GM23338 (cell line): ENCODE measurements around the gene TMEM190. TPM values are rescaled to one million over a fixed set of nuclear protein-coding genes. Genes with fewer than 3 reads are reported as not detected.
"Not testable (repeated sequence)": the region's sequence is repeated elsewhere in the genome, so short reads cannot be mapped to it uniquely, and the experiment has no call there.

Source experiments
- ATAC-seq: fragments of 200-7000 bp; cut with Tn5 transposase; 3 replicates; pipeline ENCODE4 v1.9.1; 2020
- DNase-seq: peaks from one replicate; pipeline ENCODE4 v3.0.0-alpha.2; 2015; ENCODE audit warnings: low spot score
- H2AFZ ChIP-seq: fragments of 200-600 bp; sonication (generic); 2 replicates; pipeline ENCODE4 v1.8.0; 2016; ENCODE audit warnings: antibody characterized with exemption, mild to moderate bottlenecking, moderate library complexity
- H3F3A ChIP-seq: fragments of 200-600 bp; sonication (generic); replicated peaks from 2 replicates; pipeline ENCODE4 v1.8.0; 2017; ENCODE audit warnings: antibody characterized with exemption, mixed run types, low read depth
- H3K27ac ChIP-seq: fragments of 200-600 bp; sonication (generic); 2 replicates; pipeline ENCODE4 v1.6.1; 2016; ENCODE audit warnings: low read depth
- H3K27me3 ChIP-seq: fragments of 200-600 bp; sonication (generic); 2 replicates; pipeline ENCODE4 v1.8.0; 2016; ENCODE audit warnings: mild to moderate bottlenecking, mixed run types, moderate library complexity; ENCODE audit not compliant: insufficient read depth
- H3K36me3 ChIP-seq: fragments of 200-600 bp; sonication (generic); 2 replicates; pipeline ENCODE4 v1.8.0; 2016; ENCODE audit warnings: mild to moderate bottlenecking; ENCODE audit not compliant: insufficient read depth
- H3K4me1 ChIP-seq: fragments of 200-600 bp; sonication (generic); 2 replicates; pipeline ENCODE4 v1.8.0; 2016; ENCODE audit warnings: mild to moderate bottlenecking, moderate library complexity; ENCODE audit not compliant: insufficient read depth
- H3K4me2 ChIP-seq: fragments of 200-600 bp; sonication (generic); 2 replicates; pipeline ENCODE4 v1.7.1; 2017; ENCODE audit warnings: mixed run types
- H3K4me3 ChIP-seq: fragments of 200-600 bp; sonication (generic); 2 replicates; pipeline ENCODE4 v1.6.1; 2016; ENCODE audit warnings: mixed run types
- H3K79me2 ChIP-seq: fragments of 200-600 bp; sonication (generic); replicated peaks from 2 replicates; pipeline ENCODE4 v1.8.0; 2017; ENCODE audit warnings: mild to moderate bottlenecking; ENCODE audit not compliant: insufficient read depth
- H3K9me2 ChIP-seq: fragments of 200-600 bp; sonication (generic); 2 replicates; pipeline ENCODE4 v1.8.0; 2017; ENCODE audit not compliant: insufficient read depth
- H4K20me1 ChIP-seq: fragments of 200-600 bp; sonication (generic); replicated peaks from 2 replicates; pipeline ENCODE4 v1.8.0; 2017; ENCODE audit warnings: mild to moderate bottlenecking; ENCODE audit not compliant: insufficient read depth
- H3K27ac Mint-ChIP-seq: 2 replicates; pipeline ENCODE4 v1.8.0; 2020; ENCODE audit warnings: inconsistent platforms, mild to moderate bottlenecking, moderate library complexity, mixed read lengths
- H3K27me3 Mint-ChIP-seq: 3 replicates; pipeline ENCODE4 v1.8.0; 2022; ENCODE audit warnings: low read depth, mild to moderate bottlenecking, moderate library complexity, mixed read lengths, inconsistent platforms; ENCODE audit not compliant: insufficient read depth, poor library complexity
- H3K36me3 Mint-ChIP-seq: 3 replicates; pipeline ENCODE4 v1.8.0; 2021; ENCODE audit warnings: low read depth, mild to moderate bottlenecking, inconsistent platforms, moderate library complexity, mixed read lengths
- H3K4me1 Mint-ChIP-seq: 3 replicates; pipeline ENCODE4 v1.8.0; 2020; ENCODE audit warnings: mild to moderate bottlenecking, inconsistent platforms, mixed read lengths
- H3K4me3 Mint-ChIP-seq: 3 replicates; pipeline ENCODE4 v1.8.0; 2021; ENCODE audit warnings: moderate library complexity, mild to moderate bottlenecking, inconsistent platforms, mixed read lengths
- H3K9me3 Mint-ChIP-seq: 3 replicates; pipeline ENCODE4 v1.8.0; 2020; ENCODE audit warnings: moderate library complexity, mild to moderate bottlenecking, inconsistent platforms, mixed read lengths
- CREB1 ChIP-seq: fragments of 250-450 bp; sonication (Bioruptor Pico); IDR thresholded peaks from 2 replicates; pipeline ENCODE4 v1.5.0; 2020; ENCODE audit warnings: low read depth, mild to moderate bottlenecking, moderate library complexity
- EZH2 ChIP-seq: fragments of 200-600 bp; sonication (generic); IDR thresholded peaks from one replicate; pipeline ENCODE4 v1.8.0; 2017; ENCODE audit warnings: antibody characterized with exemption, mild to moderate bottlenecking, low read depth; ENCODE audit not compliant: unreplicated experiment
- EZH2phosphoT487 ChIP-seq: fragments of 200-600 bp; sonication (generic); IDR thresholded peaks from one replicate; pipeline ENCODE4 v1.8.1; 2018; ENCODE audit warnings: antibody characterized with exemption; ENCODE audit not compliant: unreplicated experiment
- JUNB ChIP-seq: IDR thresholded peaks from one replicate; pipeline ENCODE4 v1.6.1; 2016; ENCODE audit warnings: antibody characterized with exemption; ENCODE audit not compliant: unreplicated experiment
- NANOG ChIP-seq: IDR thresholded peaks from 2 replicates; pipeline ENCODE4 v1.6.1; 2016; ENCODE audit warnings: antibody characterized with exemption, borderline replicate concordance
- POLR2AphosphoS5 ChIP-seq: IDR thresholded peaks from 2 replicates; pipeline ENCODE4 v1.6.1; 2016; ENCODE audit warnings: antibody characterized with exemption, low read depth
- STAT1 ChIP-seq: IDR thresholded peaks from one replicate; pipeline ENCODE4 v1.6.1; 2016; ENCODE audit warnings: antibody characterized with exemption; ENCODE audit not compliant: unreplicated experiment
- ZNF114 ChIP-seq: fragments of 250-450 bp; sonication (Bioruptor Pico); IDR thresholded peaks from 2 replicates; pipeline ENCODE4 v1.5.0; 2020; ENCODE audit warnings: mild to moderate bottlenecking, moderate library complexity
- ZNF331 ChIP-seq: fragments of 250-450 bp; sonication (Bioruptor Pico); IDR thresholded peaks from 2 replicates; pipeline ENCODE4 v1.5.0; 2020; ENCODE audit warnings: low read depth, mild to moderate bottlenecking, moderate library complexity
- polyA plus RNA-seq: library from polyadenylated mRNA; unstranded; fragments of >200 nt; fragmentation: Nextera tagmentation; extraction: Ambion mirVana; gene quantifications from 2 replicates; pipeline ENCODE4 v1.2.1, GENCODE V29; 2016
- total RNA-seq: library from RNA; depleted of rRNA; stranded (reverse); fragments of >200 nt; shearing (Covaris generic); gene quantifications from 2 replicates; pipeline ENCODE4 v1.2.3, GENCODE V29; 2014
- TF ChIP-seq, protein P1 (sequence below): IDR thresholded peaks from one replicate; pipeline ENCODE4 v1.6.1; 2018; ENCODE audit warnings: antibody characterized with exemption; ENCODE audit not compliant: unreplicated experiment
- TF ChIP-seq, protein P2 (sequence below): IDR thresholded peaks from 2 replicates; pipeline ENCODE4 v1.6.1; 2016; ENCODE audit warnings: antibody characterized with exemption

TMEM190 gene
- total and polyA plus RNA-seq, 2 experiments from 2014 or later, result 4.8 TPM; not detected in 1

- TF ChIP-seq STAT1, result no peak
- TF ChIP-seq CREB1, result no peak
- TF ChIP-seq, protein P1, sequence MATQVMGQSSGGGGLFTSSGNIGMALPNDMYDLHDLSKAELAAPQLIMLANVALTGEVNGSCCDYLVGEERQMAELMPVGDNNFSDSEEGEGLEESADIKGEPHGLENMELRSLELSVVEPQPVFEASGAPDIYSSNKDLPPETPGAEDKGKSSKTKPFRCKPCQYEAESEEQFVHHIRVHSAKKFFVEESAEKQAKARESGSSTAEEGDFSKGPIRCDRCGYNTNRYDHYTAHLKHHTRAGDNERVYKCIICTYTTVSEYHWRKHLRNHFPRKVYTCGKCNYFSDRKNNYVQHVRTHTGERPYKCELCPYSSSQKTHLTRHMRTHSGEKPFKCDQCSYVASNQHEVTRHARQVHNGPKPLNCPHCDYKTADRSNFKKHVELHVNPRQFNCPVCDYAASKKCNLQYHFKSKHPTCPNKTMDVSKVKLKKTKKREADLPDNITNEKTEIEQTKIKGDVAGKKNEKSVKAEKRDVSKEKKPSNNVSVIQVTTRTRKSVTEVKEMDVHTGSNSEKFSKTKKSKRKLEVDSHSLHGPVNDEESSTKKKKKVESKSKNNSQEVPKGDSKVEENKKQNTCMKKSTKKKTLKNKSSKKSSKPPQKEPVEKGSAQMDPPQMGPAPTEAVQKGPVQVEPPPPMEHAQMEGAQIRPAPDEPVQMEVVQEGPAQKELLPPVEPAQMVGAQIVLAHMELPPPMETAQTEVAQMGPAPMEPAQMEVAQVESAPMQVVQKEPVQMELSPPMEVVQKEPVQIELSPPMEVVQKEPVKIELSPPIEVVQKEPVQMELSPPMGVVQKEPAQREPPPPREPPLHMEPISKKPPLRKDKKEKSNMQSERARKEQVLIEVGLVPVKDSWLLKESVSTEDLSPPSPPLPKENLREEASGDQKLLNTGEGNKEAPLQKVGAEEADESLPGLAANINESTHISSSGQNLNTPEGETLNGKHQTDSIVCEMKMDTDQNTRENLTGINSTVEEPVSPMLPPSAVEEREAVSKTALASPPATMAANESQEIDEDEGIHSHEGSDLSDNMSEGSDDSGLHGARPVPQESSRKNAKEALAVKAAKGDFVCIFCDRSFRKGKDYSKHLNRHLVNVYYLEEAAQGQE, result no peak
- TF ChIP-seq NANOG, result no peak
- no peak for TF ChIP-seq ZNF331 (CRISPR knock-in tag)
Measured at GRCh38 chr19:55408533-55408872, 31.9 kb downstream of the TMEM190 start (continued).

- not testable (repeated sequence) for H3K27ac ChIP-seq, H3K4me2 ChIP-seq, DNase-seq, H3K9me2 ChIP-seq, H3K4me3 ChIP-seq, ATAC-seq, H3K4me3 Mint-ChIP-seq, H2AFZ ChIP-seq, H3K27ac Mint-ChIP-seq, H3K27me3 ChIP-seq
- peaks cover 23% of the 10 kb centered on the region for H3K36me3 ChIP-seq
- peaks cover 32% of the 10 kb centered on the region for H3K79me2 ChIP-seq
- H3K4me1 ChIP-seq, result peaks cover 12% of the 10 kb centered on the region
- Mint-ChIP-seq H3K36me3 (peaks cover 53% of the 10 kb centered on the region), H3K27me3 (peaks cover 25% of the 10 kb centered on the region), H3K4me1 (peaks cover 18% of the 10 kb centered on the region), H3K9me3 (peaks cover 30% of the 10 kb centered on the region)
- peaks cover 27% of the 10 kb centered on the region for H3F3A ChIP-seq
- H4K20me1 ChIP-seq, result peaks cover 30% of the 10 kb centered on the region
Measured at GRCh38 chr19:55409179-55409578, 32.6 kb downstream of the TMEM190 start.

GRCh38 chr19:55410168-55410567, 33.5 kb downstream of the TMEM190 start:
- Histone ChIP-seq H3K4me2 (no peak overlapping the region), H2AFZ (no peak overlapping the region), H3K4me1 (peaks cover 12% of the 10 kb centered on the region), H3F3A (peaks cover 20% of the 10 kb centered on the region), H3K79me2 (peaks cover 22% of the 10 kb centered on the region), H3K4me3 (no peak overlapping the region), H4K20me1 (peaks cover 21% of the 10 kb centered on the region), H3K27me3 (no peaks in the 10 kb centered on the region), H3K36me3 (peaks cover 15% of the 10 kb centered on the region), H3K9me2 (peaks cover 8% of the 10 kb centered on the region), H3K27ac (no peak overlapping the region)
- no peak for DNase-seq
- ATAC-seq, result no peak
- Mint-ChIP-seq H3K36me3 (peaks cover 43% of the 10 kb centered on the region), H3K27me3 (peaks cover 29% of the 10 kb centered on the region), H3K9me3 (peaks cover 30% of the 10 kb centered on the region), H3K4me3 (no peak overlapping the region; the same call in 2 of the 3 replicates), H3K27ac (no peak overlapping the region), H3K4me1 (peaks cover 18% of the 10 kb centered on the region)
- no peak for TF ChIP-seq ZNF114
- TF ChIP-seq POLR2AphosphoS5, result no peak
- TF ChIP-seq, protein P1, result no peak
- TF ChIP-seq, protein P2, sequence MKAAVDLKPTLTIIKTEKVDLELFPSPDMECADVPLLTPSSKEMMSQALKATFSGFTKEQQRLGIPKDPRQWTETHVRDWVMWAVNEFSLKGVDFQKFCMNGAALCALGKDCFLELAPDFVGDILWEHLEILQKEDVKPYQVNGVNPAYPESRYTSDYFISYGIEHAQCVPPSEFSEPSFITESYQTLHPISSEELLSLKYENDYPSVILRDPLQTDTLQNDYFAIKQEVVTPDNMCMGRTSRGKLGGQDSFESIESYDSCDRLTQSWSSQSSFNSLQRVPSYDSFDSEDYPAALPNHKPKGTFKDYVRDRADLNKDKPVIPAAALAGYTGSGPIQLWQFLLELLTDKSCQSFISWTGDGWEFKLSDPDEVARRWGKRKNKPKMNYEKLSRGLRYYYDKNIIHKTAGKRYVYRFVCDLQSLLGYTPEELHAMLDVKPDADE, result no peak
- TF ChIP-seq ZNF331 (CRISPR knock-in tag), result no peak
- TF ChIP-seq JUNB, result no peak
- TF ChIP-seq EZH2phosphoT487, result no peak
- TF ChIP-seq NANOG, result no peak
- no peak for TF ChIP-seq EZH2
